ENCODE measurements around the gene TMEM42. TPM values are rescaled to one million over a fixed set of nuclear protein-coding genes. Genes with fewer than 3 reads are reported as not detected.

The TMEM42 gene
- total RNA-seq, 4 donors from 2014 or later: 10.1 to 18.3 (median 13.8) TPM

DNA sequence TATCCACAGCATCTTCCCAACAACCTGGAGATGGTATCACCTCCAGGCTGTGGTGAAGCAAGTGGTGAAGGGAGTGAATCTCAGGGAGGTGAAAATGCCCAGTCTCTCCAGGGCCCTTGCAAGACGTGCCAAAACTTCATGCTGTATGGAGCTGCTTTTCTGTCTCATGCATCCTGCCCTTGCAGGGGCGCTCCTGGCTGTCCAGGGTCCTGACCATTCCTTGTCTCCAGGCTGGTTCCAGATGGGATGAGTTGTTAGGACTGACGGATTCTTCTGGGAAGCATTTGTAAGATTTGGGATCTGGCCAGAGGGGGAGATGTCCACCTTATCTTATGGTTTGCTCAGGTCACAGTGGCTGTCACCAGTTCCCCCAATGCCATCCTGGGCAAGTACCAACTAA, 28.5 kb downstream of the TMEM42 start:
- WGBS, 2 donors: 62 to 81% methylated on average over 3 of the region's 3 CpGs
- no peak for TF ChIP-seq POLR2A (IDR thresholded peaks at IDR 0.05)
- TF ChIP-seq, protein P1, sequence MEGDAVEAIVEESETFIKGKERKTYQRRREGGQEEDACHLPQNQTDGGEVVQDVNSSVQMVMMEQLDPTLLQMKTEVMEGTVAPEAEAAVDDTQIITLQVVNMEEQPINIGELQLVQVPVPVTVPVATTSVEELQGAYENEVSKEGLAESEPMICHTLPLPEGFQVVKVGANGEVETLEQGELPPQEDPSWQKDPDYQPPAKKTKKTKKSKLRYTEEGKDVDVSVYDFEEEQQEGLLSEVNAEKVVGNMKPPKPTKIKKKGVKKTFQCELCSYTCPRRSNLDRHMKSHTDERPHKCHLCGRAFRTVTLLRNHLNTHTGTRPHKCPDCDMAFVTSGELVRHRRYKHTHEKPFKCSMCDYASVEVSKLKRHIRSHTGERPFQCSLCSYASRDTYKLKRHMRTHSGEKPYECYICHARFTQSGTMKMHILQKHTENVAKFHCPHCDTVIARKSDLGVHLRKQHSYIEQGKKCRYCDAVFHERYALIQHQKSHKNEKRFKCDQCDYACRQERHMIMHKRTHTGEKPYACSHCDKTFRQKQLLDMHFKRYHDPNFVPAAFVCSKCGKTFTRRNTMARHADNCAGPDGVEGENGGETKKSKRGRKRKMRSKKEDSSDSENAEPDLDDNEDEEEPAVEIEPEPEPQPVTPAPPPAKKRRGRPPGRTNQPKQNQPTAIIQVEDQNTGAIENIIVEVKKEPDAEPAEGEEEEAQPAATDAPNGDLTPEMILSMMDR (IDR thresholded peaks at IDR 0.05): no peak

DNA sequence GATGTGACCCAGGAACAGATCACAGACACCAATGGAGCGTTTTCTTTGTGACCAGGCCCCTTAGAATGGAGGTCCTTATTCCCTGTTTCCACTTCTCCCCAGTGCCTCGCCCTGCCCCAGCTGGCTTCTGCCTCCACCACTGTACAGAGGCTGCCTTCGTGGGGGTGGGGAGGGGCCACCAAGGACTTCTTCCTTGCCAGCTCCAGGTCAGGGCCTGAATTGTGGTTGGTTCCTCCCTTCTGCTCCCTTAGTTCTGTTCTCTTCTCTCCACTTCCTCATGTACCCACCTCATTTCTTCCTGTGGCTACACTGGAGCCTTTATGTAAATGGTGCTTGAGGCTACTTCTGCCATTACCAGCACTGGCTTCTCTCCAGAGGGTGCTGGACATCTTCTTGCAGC, 29.1 kb downstream of the TMEM42 start:
- intact Hi-C loops (cut with DNase I; ENCODE audit: low total_unique reads): no loop called here
- 62% methylated on average over 3 of the region's 3 CpGs for WGBS, 2 donors
- no peak for TF ChIP-seq POLR2A (IDR thresholded peaks at IDR 0.05)
- TF ChIP-seq, protein P1 (IDR thresholded peaks at IDR 0.05): no peak
- no peak overlapping the region for H3K4me3 ChIP-seq (ENCODE audit: low read depth, poor library complexity, severe bottlenecking)
- DNase-seq (ENCODE audit: low spot score in 2 of 2): peak in 1 of 2 donors; percentile 76

More for the DNA sequence above, 28.5 kb downstream of the TMEM42 start:
- H3K4me3 ChIP-seq (ENCODE audit: low read depth, poor library complexity, severe bottlenecking): no peak overlapping the region
- no peak for DNase-seq (ENCODE audit: low spot score in 2 of 2)
- intact Hi-C loops (cut with DNase I; ENCODE audit: low total_unique reads): no loop called here

DNA sequence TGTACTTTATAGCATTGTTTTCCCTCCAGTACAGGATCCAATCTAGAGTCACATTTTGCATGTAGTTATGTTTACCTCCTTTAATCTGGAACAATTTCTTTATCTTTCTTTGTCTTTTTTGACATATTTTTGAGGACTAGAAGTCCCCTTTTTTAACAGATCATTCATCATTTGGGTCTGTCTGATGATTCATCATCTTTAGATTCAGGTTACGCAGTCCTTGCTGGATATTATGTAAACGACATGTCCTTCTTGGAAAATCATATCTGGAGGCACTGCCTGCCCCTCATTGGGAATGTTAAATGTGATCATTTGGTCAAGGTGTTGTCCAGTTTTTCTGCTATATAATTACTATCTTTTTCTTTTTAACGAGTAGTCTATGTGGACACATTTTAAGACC, 31.0 kb downstream of the TMEM42 start:
- H3K4me3 ChIP-seq (ENCODE audit: low read depth, poor library complexity, severe bottlenecking): no peak overlapping the region
- WGBS, 2 donors: 61 to 79% methylated on average over 3 of the region's 3 CpGs
- TF ChIP-seq, protein P1 (IDR thresholded peaks at IDR 0.05): no peak
- no peak for TF ChIP-seq POLR2A (IDR thresholded peaks at IDR 0.05)
- no peak for DNase-seq (ENCODE audit: low spot score in 2 of 2)
- intact Hi-C loops (cut with DNase I; ENCODE audit: low total_unique reads): no loop called here

DNA sequence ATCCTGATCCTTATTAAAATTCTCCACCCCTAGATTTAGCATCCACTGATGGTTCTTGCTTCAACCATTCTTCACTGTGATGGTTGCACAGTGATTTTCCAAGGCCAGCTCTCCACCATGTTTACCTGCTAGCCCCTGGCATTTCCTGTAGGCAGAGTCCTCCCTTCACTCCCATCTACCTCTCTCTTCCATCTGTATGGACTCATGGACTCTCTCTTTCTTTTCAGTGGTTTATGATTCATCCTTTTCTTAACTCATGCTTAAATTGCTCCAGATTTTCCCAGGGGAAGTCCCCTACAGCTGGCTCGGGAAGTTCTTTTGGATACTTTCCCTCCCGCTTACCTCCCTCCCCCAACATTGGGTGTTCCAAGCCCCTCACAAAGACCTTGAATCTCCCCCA, 31.4 kb downstream of the TMEM42 start:
- DNase-seq (ENCODE audit: low spot score in 2 of 2): no peak
- TF ChIP-seq POLR2A (IDR thresholded peaks at IDR 0.05): no peak
- intact Hi-C loops (cut with DNase I; ENCODE audit: low total_unique reads): no loop called here
- H3K4me3 ChIP-seq (ENCODE audit: low read depth, poor library complexity, severe bottlenecking): no peak overlapping the region
- 30 to 37% methylated on average over 2 of the region's 2 CpGs for WGBS, 2 donors

DNA sequence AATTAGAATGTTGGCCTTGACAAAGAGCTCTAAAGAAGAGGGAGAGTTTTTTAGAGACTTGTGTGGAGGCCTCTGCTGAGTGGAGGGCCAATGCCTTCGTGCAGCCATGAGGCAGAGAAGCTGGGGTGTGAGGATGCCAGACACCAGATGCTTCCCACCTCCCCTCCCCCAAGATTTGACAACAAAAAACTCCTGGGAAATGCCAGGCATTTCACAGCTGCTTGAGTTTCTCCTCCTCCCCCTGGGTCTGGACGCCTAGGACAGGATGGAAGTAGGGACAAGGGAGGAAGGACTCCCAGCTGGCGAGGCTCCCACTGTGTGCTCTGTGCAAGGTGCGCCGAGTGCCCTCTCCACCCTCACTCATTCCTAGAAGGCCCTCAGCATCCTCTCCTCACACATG, 32.8 kb downstream of the TMEM42 start:
- intact Hi-C loops (cut with DNase I; ENCODE audit: low total_unique reads): no loop called here
- 62 to 65% methylated on average over 5 of the region's 5 CpGs for WGBS, 2 donors

DNA sequence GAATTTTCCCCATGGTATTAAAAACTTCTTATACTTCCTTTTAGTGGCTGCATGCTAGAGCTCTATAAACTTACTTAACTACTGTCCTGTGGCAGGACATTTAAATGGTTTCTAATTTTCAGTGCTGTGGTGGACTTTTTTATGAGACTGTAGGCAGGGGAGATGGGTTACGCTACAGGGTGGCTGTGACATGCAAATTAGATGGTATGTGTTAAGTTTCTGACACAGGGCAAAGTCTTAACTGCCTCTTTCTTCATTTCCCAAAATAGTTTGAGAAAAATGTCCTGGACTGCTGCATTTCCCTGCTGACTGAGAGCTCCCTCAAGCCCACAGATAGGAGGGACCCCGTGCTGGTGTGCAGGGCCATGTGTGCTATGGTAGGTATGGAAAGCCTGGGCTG, 34.7 kb downstream of the TMEM42 start:
- H3K4me3 ChIP-seq (ENCODE audit: low read depth, poor library complexity, severe bottlenecking): no peak overlapping the region
- WGBS, 2 donors: 83 to 85% methylated on average over 2 of the region's 2 CpGs
- TF ChIP-seq, protein P1 (IDR thresholded peaks at IDR 0.05): no peak
- no peak for TF ChIP-seq POLR2A (IDR thresholded peaks at IDR 0.05)
- intact Hi-C loops (cut with DNase I; ENCODE audit: low total_unique reads): no loop called here
- no peak for DNase-seq (ENCODE audit: low spot score in 2 of 2)

More for the DNA sequence above, 32.8 kb downstream of the TMEM42 start:
- H3K4me3 ChIP-seq (ENCODE audit: low read depth, poor library complexity, severe bottlenecking): no peak overlapping the region
- no peak for TF ChIP-seq POLR2A (IDR thresholded peaks at IDR 0.05)
- TF ChIP-seq, protein P1 (IDR thresholded peaks at IDR 0.05): no peak
- DNase-seq (ENCODE audit: low spot score in 2 of 2): no peak

Measured in lower leg skin (tissue), 4 donors.